Vagina (tissue), 2 donors: Measurements from ENCODE around the gene DNAJC7.

Experiments
- POLR2A ChIP-seq, 2 donors: fragments of 450-650 bp; IDR thresholded peaks; one replicate each; pipeline ENCODE4 v1.6.1; 2017; ENCODE audit warnings: antibody characterized with exemption in 2 of 2, mild to moderate bottlenecking in 2 of 2, moderate library complexity in 2 of 2
- POLR2AphosphoS5 ChIP-seq, 2 donors: sonication (generic); formaldehyde crosslinking; IDR thresholded peaks; one replicate each; pipeline ENCODE4 v1.9.0; 2017; ENCODE audit warnings: antibody characterized with exemption in 2 of 2, mild to moderate bottlenecking in 2 of 2, low read depth in 1 of 2; ENCODE audit not compliant: insufficient read depth in 1 of 2
- TF ChIP-seq, protein P1 (sequence below), 3 experiments: fragments of 450-650 bp in 2 of 3; fragments of 200-600 bp in 1 of 3; sonication (generic) in 1 of 3; IDR thresholded peaks; one replicate each; pipeline ENCODE4 v1.5.1; 2017 to 2019; ENCODE audit warnings: antibody characterized with exemption in 3 of 3, mild to moderate bottlenecking in 2 of 3, moderate library complexity in 2 of 3

DNA sequence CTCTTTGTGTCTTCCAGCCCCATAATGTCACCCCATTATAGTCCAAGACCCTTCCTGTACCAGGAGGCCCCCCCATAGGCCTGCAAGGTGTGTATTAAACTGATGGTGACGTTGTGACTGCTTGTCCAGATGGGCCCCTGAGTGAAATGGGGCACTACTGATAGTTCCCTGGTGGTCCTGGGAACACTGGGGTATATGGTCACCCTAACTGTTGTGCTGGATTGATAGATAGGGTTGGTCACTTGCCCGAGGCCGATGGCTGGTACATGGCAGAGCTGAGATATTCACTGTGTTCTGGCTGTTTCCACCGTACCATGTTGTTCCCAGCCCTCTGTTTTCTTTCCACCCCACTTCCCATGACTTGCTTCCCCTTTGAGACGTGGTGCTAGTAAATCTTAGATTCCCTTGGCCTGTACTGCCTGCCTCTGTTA, 46.3 kb downstream of the DNAJC7 start:
- TF ChIP-seq POLR2A (IDR thresholded peaks at IDR 0.05) (no peak), POLR2AphosphoS5 (IDR thresholded peaks at IDR 0.05; ENCODE audit: insufficient read depth in 1 of 2, low read depth in 1 of 2) (no peak)
- TF ChIP-seq, protein P1, sequence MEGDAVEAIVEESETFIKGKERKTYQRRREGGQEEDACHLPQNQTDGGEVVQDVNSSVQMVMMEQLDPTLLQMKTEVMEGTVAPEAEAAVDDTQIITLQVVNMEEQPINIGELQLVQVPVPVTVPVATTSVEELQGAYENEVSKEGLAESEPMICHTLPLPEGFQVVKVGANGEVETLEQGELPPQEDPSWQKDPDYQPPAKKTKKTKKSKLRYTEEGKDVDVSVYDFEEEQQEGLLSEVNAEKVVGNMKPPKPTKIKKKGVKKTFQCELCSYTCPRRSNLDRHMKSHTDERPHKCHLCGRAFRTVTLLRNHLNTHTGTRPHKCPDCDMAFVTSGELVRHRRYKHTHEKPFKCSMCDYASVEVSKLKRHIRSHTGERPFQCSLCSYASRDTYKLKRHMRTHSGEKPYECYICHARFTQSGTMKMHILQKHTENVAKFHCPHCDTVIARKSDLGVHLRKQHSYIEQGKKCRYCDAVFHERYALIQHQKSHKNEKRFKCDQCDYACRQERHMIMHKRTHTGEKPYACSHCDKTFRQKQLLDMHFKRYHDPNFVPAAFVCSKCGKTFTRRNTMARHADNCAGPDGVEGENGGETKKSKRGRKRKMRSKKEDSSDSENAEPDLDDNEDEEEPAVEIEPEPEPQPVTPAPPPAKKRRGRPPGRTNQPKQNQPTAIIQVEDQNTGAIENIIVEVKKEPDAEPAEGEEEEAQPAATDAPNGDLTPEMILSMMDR (IDR thresholded peaks at IDR 0.05) = no peak
